OCI-LY7 (cell line): ENCODE data around the gene ZBTB40. TPM values are rescaled to one million over a fixed set of nuclear protein-coding genes. Genes with fewer than 3 reads are reported as not detected.
A peak's percentile ranks its signal among the peaks of the same experiment; 100 is the strongest.

Experiments
- BruUV-seq: library from RNA; stranded (reverse); fragments of 400-500 nt; replicated peaks from 2 replicates; lab custom pipeline; 2021; lab: Mats Ljungman, UMichigan
- CTCF ChIA-PET: fragments of 300-600 bp; sonication (Branson Sonifier 250); formaldehyde crosslinking; loops from one replicate; lab custom pipeline; 2022; ENCODE audit warnings: antibody characterized with exemption; ENCODE audit not compliant: unreplicated experiment; lab: Charles Lee
- POLR2A ChIA-PET: fragments of 300-600 bp; sonication (Branson Sonifier 250); formaldehyde crosslinking; loops from one replicate; lab custom pipeline; 2022; ENCODE audit warnings: antibody characterized with exemption; lab: Charles Lee
- DNase-seq: peaks from one replicate; pipeline ENCODE4 v3.0.0-alpha.2; 2015; ENCODE audit warnings: low spot score
- H2AFZ ChIP-seq: fragments of 200-600 bp; sonication (generic), shearing (Covaris generic); 2 replicates; pipeline ENCODE4 v1.6.1; 2014; ENCODE audit warnings: mild to moderate bottlenecking, antibody characterized with exemption, low read length, moderate library complexity
- H3K27ac ChIP-seq: fragments of 200-600 bp; sonication (generic); 2 replicates; pipeline ENCODE4 v1.5.1; 2014; ENCODE audit warnings: mixed run types, low read depth, mild to moderate bottlenecking, moderate library complexity, low read length, inconsistent platforms; ENCODE audit not compliant: poor library complexity, severe bottlenecking
- H3K36me3 ChIP-seq: fragments of 200-600 bp; sonication (generic); 2 replicates; pipeline ENCODE4 v1.6.1; 2014; ENCODE audit warnings: mild to moderate bottlenecking, antibody characterized with exemption, low read length, moderate library complexity, mixed read lengths; ENCODE audit not compliant: insufficient read depth
- H3K4me1 ChIP-seq: fragments of 200-600 bp; sonication (generic); 2 replicates; pipeline ENCODE4 v1.5.1; 2014; ENCODE audit warnings: mild to moderate bottlenecking, low read length; ENCODE audit not compliant: insufficient read depth, poor library complexity, severe bottlenecking
- H3K4me2 ChIP-seq: fragments of 200-600 bp; sonication (generic); 2 replicates; pipeline ENCODE4 v1.6.1; 2014; ENCODE audit warnings: mild to moderate bottlenecking, low read length
- H3K4me3 ChIP-seq: fragments of 200-600 bp; sonication (generic); 2 replicates; pipeline ENCODE4 v1.5.1; 2014; ENCODE audit warnings: mild to moderate bottlenecking, low read depth, low read length; ENCODE audit not compliant: poor library complexity, severe bottlenecking
- H3K79me2 ChIP-seq: fragments of 200-600 bp; sonication (generic); 2 replicates; pipeline ENCODE4 v1.6.1; 2016; ENCODE audit warnings: low read depth, mild to moderate bottlenecking, low read length, moderate library complexity, mixed read lengths; ENCODE audit not compliant: insufficient read depth
- H3K9me2 ChIP-seq: fragments of 200-600 bp; sonication (generic); 2 replicates; pipeline ENCODE4 v1.6.1; 2016; ENCODE audit warnings: mild to moderate bottlenecking, low read length, mixed read lengths; ENCODE audit not compliant: insufficient read depth
- H3K9me3 ChIP-seq: fragments of 200-600 bp; sonication (generic); 2 replicates; pipeline ENCODE4 v1.6.1; 2014; ENCODE audit warnings: mild to moderate bottlenecking, mixed run types, low read length, mixed read lengths
- H4K20me1 ChIP-seq: fragments of 200-600 bp; sonication (generic); 2 replicates; pipeline ENCODE4 v1.6.1; 2014; ENCODE audit warnings: mild to moderate bottlenecking, antibody characterized with exemption, low read length, moderate library complexity, mixed read lengths; ENCODE audit not compliant: insufficient read depth
- CTCF ChIP-seq: fragments of 200-600 bp; sonication (generic); conservative IDR thresholded peaks from 2 replicates; pipeline ENCODE4 v1.5.1; 2014; ENCODE audit warnings: mild to moderate bottlenecking, antibody characterized with exemption, low read length, moderate library complexity, mixed read lengths
- EZH2phosphoT487 ChIP-seq: fragments of 200-600 bp; sonication (generic); IDR thresholded peaks from 2 replicates; pipeline ENCODE4 v1.6.1; 2018; ENCODE audit warnings: low read depth, borderline replicate concordance, mild to moderate bottlenecking, mixed run types, antibody characterized with exemption, low read length, moderate library complexity, mixed read lengths
- intact Hi-C: fragments of 100-400 bp; cut with micrococcal nuclease; formaldehyde crosslinking; loops from one replicate; pipeline ENCODE4 v1.10.0; 2022; ENCODE audit not compliant: unreplicated experiment
- total RNA-seq, 2 experiments: library from RNA; depleted of rRNA in 1 of 2; stranded (reverse); fragments of >200 nt in 1 of 2; shearing (Covaris generic) in 1 of 2; gene quantifications; 2 replicates each; pipeline ENCODE4 v1.2.3, GENCODE V29; 2014 to 2022

The ZBTB40 gene
- total RNA-seq, 2 experiments from 2014 or later: 16.6 to 17.3 TPM

GRCh38 chr1:22415489-22415888 lies 36.2 kb upstream of the ZBTB40 start:
- Histone ChIP-seq H3K9me3 (no peaks in the 10 kb centered on the region), H3K4me3 (no peak overlapping the region), H4K20me1 (no peaks in the 10 kb centered on the region), H3K79me2 (no peaks in the 10 kb centered on the region), H2AFZ (no peak overlapping the region), H3K36me3 (no peaks in the 10 kb centered on the region), H3K9me2 (no peaks in the 10 kb centered on the region), H3K4me2 (no peak overlapping the region), H3K4me1 (peaks cover 17% of the 10 kb centered on the region), H3K27ac (no peak overlapping the region)
- CTCF ChIA-PET: no interaction called here
- intact Hi-C loops: no loop called here
- DNase-seq: no peak
- BruUV-seq: no TSS peak
- no peak for TF ChIP-seq EZH2phosphoT487
- TF ChIP-seq CTCF: no peak
- POLR2A ChIA-PET: no interaction called here

- intact Hi-C loops: loop anchor here (1.0 kb wide), 1 partner anchor 285 kb away; no protein-coding TSS in a partner anchor
- H3K4me2 ChIP-seq: no peak overlapping the region
Measured at GRCh38 chr1:22416555-22417454, 34.8 kb upstream of the ZBTB40 start.

More at GRCh38 chr1:22416555-22417454, 34.8 kb upstream of the ZBTB40 start:
- Histone ChIP-seq H3K9me2 (no peaks in the 10 kb centered on the region), H3K79me2 (no peaks in the 10 kb centered on the region), H3K36me3 (no peaks in the 10 kb centered on the region), H3K4me1 (peaks cover 17% of the 10 kb centered on the region), H2AFZ (no peak overlapping the region), H3K27ac (no peak overlapping the region), H3K9me3 (no peaks in the 10 kb centered on the region), H4K20me1 (no peaks in the 10 kb centered on the region), H3K4me3 (no peak overlapping the region)
- BruUV-seq: no TSS peak
- TF ChIP-seq EZH2phosphoT487 (no peak), CTCF (peak; percentile 95)
- ChIA-PET CTCF (interaction anchor here (0.8 kb wide), 1 partner anchor 9 kb away, joined by 3 read pairs; no protein-coding TSS in a partner anchor), POLR2A (no interaction called here)
- peak; percentile 72 for DNase-seq
